ENCODE results near the gene CZIB. TPM values are rescaled to one million over a fixed set of nuclear protein-coding genes. Genes with fewer than 3 reads are reported as not detected.

Gene CZIB
- polyA plus RNA-seq, 2 of the 4 experiments (the other 2 are of a cell fraction): 33.1 to 66.2 TPM

DNA sequence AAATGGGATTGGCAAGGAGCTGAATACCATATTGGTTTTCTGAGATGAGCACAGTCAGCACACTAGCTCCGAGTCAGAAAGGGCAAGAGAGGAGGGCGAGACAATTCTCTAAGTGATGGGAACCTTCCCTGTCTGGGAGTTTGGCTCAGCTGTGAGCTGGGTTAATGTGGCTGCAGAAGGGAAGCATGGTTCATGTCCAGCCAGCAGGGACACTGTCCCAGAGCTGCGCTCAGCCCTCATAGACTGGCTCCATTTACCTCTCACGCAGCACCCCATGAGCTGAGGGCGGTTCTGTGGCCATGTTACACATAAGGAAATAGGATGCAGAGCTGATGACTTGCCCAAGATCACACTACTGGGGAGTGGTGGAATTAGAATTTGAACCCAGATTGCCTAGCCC lies 39.5 kb downstream of the CZIB start:
- ATAC-seq (no peak), FAIRE-seq (no peak), DNase-seq (ENCODE audit: low read depth in 1 of 2, low spot score in 1 of 2) (no peak)
- TF ChIP-seq TP53 (CRISPR knock-in tag; IDR thresholded peaks at IDR 0.05) (no peak), CBX2 (IDR thresholded peaks at IDR 0.05; ENCODE audit: borderline replicate concordance, low read depth) (no peak), HOXB13 (CRISPR knock-in tag; IDR thresholded peaks at IDR 0.05; ENCODE audit: low read depth) (no peak), POLR2A (IDR thresholded peaks at IDR 0.05; ENCODE audit: low read length) (no peak), ZC3H11A (IDR thresholded peaks at IDR 0.05) (no peak), MAFK (IDR thresholded peaks at IDR 0.05; ENCODE audit: partially characterized antibody) (no peak), PBX3 (IDR thresholded peaks at IDR 0.05) (no peak), POLR2AphosphoS2 (conservative IDR thresholded peaks at IDR 0.05; ENCODE audit: low read length) (no peak), CEBPB (IDR thresholded peaks at IDR 0.05) (no peak), JUN (IDR thresholded peaks at IDR 0.05) (no peak)
- TF ChIP-seq, protein P1, sequence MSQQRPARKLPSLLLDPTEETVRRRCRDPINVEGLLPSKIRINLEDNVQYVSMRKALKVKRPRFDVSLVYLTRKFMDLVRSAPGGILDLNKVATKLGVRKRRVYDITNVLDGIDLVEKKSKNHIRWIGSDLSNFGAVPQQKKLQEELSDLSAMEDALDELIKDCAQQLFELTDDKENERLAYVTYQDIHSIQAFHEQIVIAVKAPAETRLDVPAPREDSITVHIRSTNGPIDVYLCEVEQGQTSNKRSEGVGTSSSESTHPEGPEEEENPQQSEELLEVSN (IDR thresholded peaks at IDR 0.05; ENCODE audit: borderline replicate concordance, low read depth): no peak
- TF ChIP-seq, protein P2, sequence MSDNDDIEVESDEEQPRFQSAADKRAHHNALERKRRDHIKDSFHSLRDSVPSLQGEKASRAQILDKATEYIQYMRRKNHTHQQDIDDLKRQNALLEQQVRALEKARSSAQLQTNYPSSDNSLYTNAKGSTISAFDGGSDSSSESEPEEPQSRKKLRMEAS (IDR thresholded peaks at IDR 0.05): no peak
- Histone ChIP-seq H3K4me1 (peaks cover 29% of the 10 kb centered on the region), H3K4me3 (no peak overlapping the region), H3K27ac (no peak overlapping the region), H3K9me3 (no peaks in the 10 kb centered on the region), H3K4me2 (no peak overlapping the region)
- WGBS (ENCODE audit: missing lambda C conversion rate): 87% methylated on average over 4 of the region's 5 CpGs
- CTCF ChIA-PET: interaction anchor here (0.7 to 3.1 kb wide), 16 partner anchors 10 to 279 kb away, joined by 3 to 14 read pairs (median 4); partner anchors contain the start of gene ECHDC2
- POLR2A ChIA-PET: no interaction called here

- FAIRE-seq (no peak), DNase-seq (ENCODE audit: low read depth in 1 of 2, low spot score in 1 of 2) (no peak), ATAC-seq (no peak)
- Histone ChIP-seq H3K4me1 (peaks cover 36% of the 10 kb centered on the region), H3K4me2 (no peak overlapping the region), H3K4me3 (no peak overlapping the region), H3K9me3 (no peaks in the 10 kb centered on the region), H3K27ac (no peak overlapping the region)
- 83% methylated on average over 2 of the region's 2 CpGs for WGBS (ENCODE audit: missing lambda C conversion rate)
- TF ChIP-seq RFX5 (IDR thresholded peaks at IDR 0.05) (no peak), PHF8 (IDR thresholded peaks at IDR 0.05; ENCODE audit: borderline replicate concordance, low read depth) (no peak), MYC (IDR thresholded peaks at IDR 0.05; ENCODE audit: borderline replicate concordance, low read length) (no peak), POLR2A (IDR thresholded peaks at IDR 0.05; ENCODE audit: low read length) (no peak), FOSB (CRISPR knock-in tag; IDR thresholded peaks at IDR 0.05) (no peak), RARB (CRISPR knock-in tag; IDR thresholded peaks at IDR 0.05) (no peak), NR3C1 (IDR thresholded peaks at IDR 0.05) (no peak), HOXA7 (CRISPR knock-in tag; IDR thresholded peaks at IDR 0.05) (no peak), RAD21 (conservative IDR thresholded peaks at IDR 0.05 in 1 of 2, IDR thresholded peaks at IDR 0.05 in 1 of 2) (no peak), POLR2AphosphoS2 (conservative IDR thresholded peaks at IDR 0.05; ENCODE audit: low read length) (no peak), CHD4 (IDR thresholded peaks at IDR 0.05; ENCODE audit: borderline replicate concordance) (no peak), HDAC2 (IDR thresholded peaks at IDR 0.05) (no peak), USF2 (IDR thresholded peaks at IDR 0.05) (no peak), REST (IDR thresholded peaks at IDR 0.05) (no peak), JUN (IDR thresholded peaks at IDR 0.05) (no peak), CBX8 (IDR thresholded peaks at IDR 0.05) (no peak)
- TF ChIP-seq, protein P3, sequence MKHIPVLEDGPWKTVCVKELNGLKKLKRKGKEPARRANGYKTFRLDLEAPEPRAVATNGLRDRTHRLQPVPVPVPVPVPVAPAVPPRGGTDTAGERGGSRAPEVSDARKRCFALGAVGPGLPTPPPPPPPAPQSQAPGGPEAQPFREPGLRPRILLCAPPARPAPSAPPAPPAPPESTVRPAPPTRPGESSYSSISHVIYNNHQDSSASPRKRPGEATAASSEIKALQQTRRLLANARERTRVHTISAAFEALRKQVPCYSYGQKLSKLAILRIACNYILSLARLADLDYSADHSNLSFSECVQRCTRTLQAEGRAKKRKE (CRISPR knock-in tag; IDR thresholded peaks at IDR 0.05; ENCODE audit: low read depth): no peak
- TF ChIP-seq, protein P1 (IDR thresholded peaks at IDR 0.05; ENCODE audit: borderline replicate concordance, low read depth): no peak
- ChIA-PET CTCF (interaction anchor here (0.7 to 3.1 kb wide), 12 partner anchors 9 to 279 kb away, joined by 3 to 14 read pairs (median 3); partner anchors contain the start of gene ECHDC2), POLR2A (no interaction called here)
These were observed 40.2 kb downstream of the CZIB start for GRCh38 chr1:53180226-53180625.

Data from A549 (cell line).